Parathyroid adenoma (tissue), 2 donors: ENCODE results near the gene KCTD1.

Source experiments
- H2AFZ ChIP-seq: fragments of 300-600 bp; sonication (generic); one replicate; pipeline ENCODE4 v1.7.0; 2017; ENCODE audit warnings: antibody characterized with exemption, mild to moderate bottlenecking
- H3K27ac ChIP-seq: fragments of 300-600 bp; sonication (generic); one replicate; pipeline ENCODE4 v1.7.0; 2017
- H3K27me3 ChIP-seq: fragments of 300-600 bp; sonication (generic); one replicate; pipeline ENCODE4 v1.7.0; 2017; ENCODE audit warnings: low read length; ENCODE audit not compliant: control insufficient read depth, insufficient read depth
- H3K36me3 ChIP-seq: fragments of 300-600 bp; sonication (generic); one replicate; pipeline ENCODE4 v1.7.0; 2017; ENCODE audit warnings: low read length; ENCODE audit not compliant: control insufficient read depth, insufficient read depth
- H3K4me1 ChIP-seq: fragments of 300-600 bp; sonication (generic); one replicate; pipeline ENCODE4 v1.7.0; 2017; ENCODE audit warnings: control low read depth
- H3K4me2 ChIP-seq: fragments of 300-600 bp; sonication (generic); one replicate; pipeline ENCODE4 v1.7.0; 2017; ENCODE audit warnings: low read length
- H3K4me3 ChIP-seq: fragments of 300-600 bp; sonication (generic); one replicate; pipeline ENCODE4 v1.7.0; 2017; ENCODE audit warnings: low read depth, low read length
- H3K79me2 ChIP-seq: fragments of 300-600 bp; sonication (generic); one replicate; pipeline ENCODE4 v1.7.0; 2017; ENCODE audit warnings: control low read depth
- H3K9ac ChIP-seq: fragments of 300-600 bp; sonication (generic); one replicate; pipeline ENCODE4 v1.7.0; 2017; ENCODE audit warnings: mild to moderate bottlenecking
- H3K9me3 ChIP-seq: fragments of 300-600 bp; sonication (generic); one replicate; pipeline ENCODE4 v1.7.0; 2017; ENCODE audit warnings: low read length; ENCODE audit not compliant: control insufficient read depth
- CTCF ChIP-seq: fragments of 300-600 bp; sonication (generic); IDR thresholded peaks from one replicate; pipeline ENCODE4 v1.7.0; 2017; ENCODE audit warnings: antibody characterized with exemption, mild to moderate bottlenecking
- donor health status: primary hyperparathyroidism.

KCTD1 gene

GRCh38 chr18:26425148-26425531, 123.2 kb downstream of the KCTD1 start:
- no peaks in the 10 kb centered on the region for H3K27me3 ChIP-seq
- no peaks in the 10 kb centered on the region for H3K36me3 ChIP-seq
- no peak overlapping the region for H2AFZ ChIP-seq
- TF ChIP-seq CTCF: no peak
- H3K4me1 ChIP-seq: peaks cover 2% of the 10 kb centered on the region
- H3K79me2 ChIP-seq: no peaks in the 10 kb centered on the region
- no peaks in the 10 kb centered on the region for H3K9me3 ChIP-seq
- no peak overlapping the region for H3K4me2 ChIP-seq
- no peak overlapping the region for H3K4me3 ChIP-seq
- H3K9ac ChIP-seq: no peak overlapping the region
- no peak overlapping the region for H3K27ac ChIP-seq

DNA sequence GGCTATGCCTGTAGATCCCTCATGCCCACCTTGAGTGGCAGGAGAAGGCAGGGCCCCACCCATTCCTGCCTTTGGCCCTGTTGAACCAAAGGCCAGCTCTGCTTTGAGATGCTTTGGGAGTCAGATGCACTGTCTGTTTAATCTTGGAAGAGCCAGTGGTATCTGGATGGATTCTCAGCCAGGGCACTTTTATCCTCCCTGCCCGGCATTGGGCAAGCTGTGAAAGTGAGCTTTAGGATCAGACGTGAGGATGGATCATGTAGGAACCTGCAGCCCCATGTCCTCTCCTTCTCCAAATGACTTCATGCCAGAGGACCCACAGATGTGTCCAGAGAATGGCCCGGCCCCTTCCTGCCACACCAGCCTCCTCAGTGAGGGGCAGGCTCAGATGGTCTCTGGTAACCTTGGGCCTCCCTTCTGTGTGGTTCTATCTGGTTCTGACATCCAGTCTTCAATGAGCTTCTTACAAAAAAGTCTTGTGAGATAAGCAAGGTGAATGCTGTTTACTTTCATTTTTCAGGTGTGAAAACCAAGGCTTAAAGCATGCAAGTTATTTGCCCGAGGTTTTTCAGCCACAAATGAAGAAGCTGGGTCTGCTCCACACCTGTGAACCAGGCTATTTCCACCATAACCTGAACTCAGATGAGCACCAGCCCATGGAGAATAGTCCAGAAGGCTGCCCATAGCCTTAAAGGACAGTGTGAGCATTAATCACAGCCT, 123.8 kb downstream of the KCTD1 start:
- Histone ChIP-seq H3K4me3 (no peak overlapping the region), H3K27ac (no peak overlapping the region), H3K79me2 (no peaks in the 10 kb centered on the region), H3K9ac (no peak overlapping the region), H3K4me1 (no peaks in the 10 kb centered on the region), H2AFZ (no peak overlapping the region), H3K27me3 (no peaks in the 10 kb centered on the region), H3K36me3 (no peaks in the 10 kb centered on the region), H3K4me2 (no peak overlapping the region), H3K9me3 (no peaks in the 10 kb centered on the region)
- no peak for TF ChIP-seq CTCF

DNA sequence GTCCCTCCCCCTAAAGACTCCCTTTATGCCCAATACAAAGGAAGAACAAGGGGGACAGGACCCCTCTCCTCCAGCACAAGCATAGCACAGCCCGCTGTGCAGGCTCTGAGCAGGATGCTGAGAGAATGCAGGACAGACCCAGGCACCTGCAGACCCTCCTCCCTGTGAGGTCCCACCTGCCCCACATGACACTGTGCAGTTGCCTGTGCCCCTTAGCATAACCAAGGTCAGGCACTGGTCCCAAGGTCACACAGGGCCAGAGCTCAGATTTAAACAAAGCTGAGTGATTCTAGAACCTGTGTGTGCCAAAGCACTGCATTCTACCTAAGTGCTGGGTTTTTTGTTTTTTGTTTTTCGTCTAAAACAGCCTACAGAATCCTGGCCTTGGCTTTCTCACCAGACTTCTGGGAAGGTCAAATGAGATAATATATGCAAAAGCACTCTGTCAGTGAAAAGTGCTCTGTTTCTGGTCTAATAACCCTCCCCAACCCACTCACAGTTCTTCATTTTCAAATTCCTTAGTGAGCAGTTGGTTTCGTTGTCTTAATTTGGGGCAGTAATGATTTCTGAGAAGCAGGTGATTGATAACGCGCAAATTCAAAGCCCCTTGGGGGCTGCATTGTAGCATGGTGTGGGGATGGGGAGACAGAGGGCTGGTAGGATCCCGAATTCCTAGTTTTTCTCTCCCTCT, 125.7 kb downstream of the KCTD1 start:
- H3K4me3 ChIP-seq: no peak overlapping the region
- no peak overlapping the region for H3K9ac ChIP-seq
- H3K27me3 ChIP-seq: no peaks in the 10 kb centered on the region
- no peaks in the 10 kb centered on the region for H3K36me3 ChIP-seq
- no peak overlapping the region for H2AFZ ChIP-seq
- H3K9me3 ChIP-seq: no peaks in the 10 kb centered on the region
- TF ChIP-seq CTCF: no peak
- no peak overlapping the region for H3K4me2 ChIP-seq
- H3K27ac ChIP-seq: no peak overlapping the region
- no peaks in the 10 kb centered on the region for H3K79me2 ChIP-seq
- no peaks in the 10 kb centered on the region for H3K4me1 ChIP-seq

GRCh38 chr18:26421931-26422330, 126.4 kb downstream of the KCTD1 start:
- Histone ChIP-seq H3K9ac (no peak overlapping the region), H2AFZ (no peak overlapping the region), H3K4me3 (no peak overlapping the region), H3K36me3 (no peaks in the 10 kb centered on the region), H3K9me3 (no peaks in the 10 kb centered on the region), H3K27me3 (no peaks in the 10 kb centered on the region), H3K79me2 (no peaks in the 10 kb centered on the region), H3K4me1 (no peaks in the 10 kb centered on the region), H3K4me2 (no peak overlapping the region), H3K27ac (no peak overlapping the region)
- TF ChIP-seq CTCF: no peak

DNA sequence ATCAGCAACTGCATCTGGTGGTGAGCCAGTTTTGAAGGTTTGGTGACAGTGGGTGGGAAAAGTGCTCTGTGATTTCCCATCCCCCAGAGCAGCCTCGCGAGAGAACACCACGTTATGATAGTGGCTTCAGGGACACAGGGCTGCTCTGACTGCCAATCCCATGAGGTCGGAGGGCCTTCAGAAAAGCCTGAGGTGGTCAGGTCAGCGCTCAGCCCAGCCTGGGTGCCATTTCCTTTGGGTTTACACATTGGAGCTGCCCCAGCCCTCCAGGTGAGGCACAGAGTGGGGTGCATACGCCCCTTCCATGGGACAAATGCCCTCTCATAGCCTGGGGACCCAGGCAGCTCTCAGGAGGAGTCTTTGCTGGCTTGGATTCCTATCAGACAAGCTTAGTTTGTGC, 126.8 kb downstream of the KCTD1 start:
- no peaks in the 10 kb centered on the region for H3K27me3 ChIP-seq
- H3K9ac ChIP-seq: no peak overlapping the region
- no peak for TF ChIP-seq CTCF
- no peak overlapping the region for H3K4me3 ChIP-seq
- H3K27ac ChIP-seq: no peak overlapping the region
- H3K4me1 ChIP-seq: no peaks in the 10 kb centered on the region
- no peak overlapping the region for H2AFZ ChIP-seq
- no peaks in the 10 kb centered on the region for H3K79me2 ChIP-seq
- H3K4me2 ChIP-seq: no peak overlapping the region
- H3K36me3 ChIP-seq: no peaks in the 10 kb centered on the region
- H3K9me3 ChIP-seq: no peaks in the 10 kb centered on the region
